ENCODE data around the gene TRAPPC3L. TPM values are rescaled to one million over a fixed set of nuclear protein-coding genes. Genes with fewer than 3 reads are reported as not detected.

TRAPPC3L gene
- total and polyA plus RNA-seq, 3 donors from 2014 or later = 0.37 to 0.39 TPM; not detected in 1

- H3K4me1 ChIP-seq = peaks cover 14% of the 10 kb centered on the region
- peak overlapping the region; percentile 37 to 83 for H3K27ac ChIP-seq
- no peaks in the 10 kb centered on the region for H3K27me3 ChIP-seq
- H3K36me3 ChIP-seq (ENCODE audit: low read depth, missing control alignments) = no peaks in the 10 kb centered on the region
- intact Hi-C loops (cut with DNase I; ENCODE audit: low total_unique reads) = no loop called here
- no peaks in the 10 kb centered on the region for H3K9me3 ChIP-seq
- no peak for DNase-seq
- peak overlapping the region; percentile 79 to 80 for H3K4me3 ChIP-seq
- TF ChIP-seq POLR2A (IDR thresholded peaks at IDR 0.05) (no peak), CTCF (IDR thresholded peaks at IDR 0.05) (no peak)
- WGBS, 2 donors = 0% methylated on average over 12 of the region's 12 CpGs
Observed at GRCh38 chr6:116571683-116572000, 26.2 kb upstream of the TRAPPC3L start.

GRCh38 chr6:116570856-116571682, 25.6 kb upstream of the TRAPPC3L start, which contains the start of gene RWDD1:
RWDD1 (plus strand) TSS chr6:116571504; CDS start chr6:116571583, 79 bp downstream.
- intact Hi-C loops (cut with DNase I; ENCODE audit: low total_unique reads) = no loop called here

GRCh38 chr6:116568821-116569755, 23.6 kb upstream of the TRAPPC3L start:
- TF ChIP-seq POLR2A (IDR thresholded peaks at IDR 0.05) (no peak), CTCF (IDR thresholded peaks at IDR 0.05) (no peak)
- H3K36me3 ChIP-seq (ENCODE audit: low read depth, missing control alignments) = no peaks in the 10 kb centered on the region
- no peak overlapping the region for H3K4me3 ChIP-seq
- no peak for DNase-seq
- H3K9me3 ChIP-seq = no peaks in the 10 kb centered on the region
- no peak overlapping the region for H3K27ac ChIP-seq
- H3K4me1 ChIP-seq = peaks cover 14% of the 10 kb centered on the region
- H3K27me3 ChIP-seq = no peaks in the 10 kb centered on the region
- 54 to 65% methylated on average over 7 of the region's 7 CpGs for WGBS, 2 donors
- intact Hi-C loops (cut with DNase I; ENCODE audit: low total_unique reads) = no loop called here

More at GRCh38 chr6:116570856-116571682, 25.6 kb upstream of the TRAPPC3L start, which contains the start of gene RWDD1:
- Histone ChIP-seq H3K27me3 (no peaks in the 10 kb centered on the region), H3K9me3 (no peaks in the 10 kb centered on the region), H3K36me3 (ENCODE audit: low read depth, missing control alignments) (no peaks in the 10 kb centered on the region), H3K4me3 (peak within 1 kb of the TSS; percentile 79 to 80), H3K27ac (peak within 1 kb of the TSS; percentile 37 to 83), H3K4me1 (peaks cover 14% of the 10 kb centered on the region)
- WGBS, 2 donors = 0 to 1% methylated on average over 36 to 60 of the region's 62 CpGs
- DNase-seq = peak; percentile 99
- TF ChIP-seq POLR2A (IDR thresholded peaks at IDR 0.05) (peak; percentile 32), CTCF (IDR thresholded peaks at IDR 0.05) (peak in 2 of 3 experiments; percentile 25 to 37)

- H3K27ac ChIP-seq = no peak overlapping the region
- no peaks in the 10 kb centered on the region for H3K36me3 ChIP-seq (ENCODE audit: low read depth, missing control alignments)
- H3K4me3 ChIP-seq = no peak overlapping the region
- H3K4me1 ChIP-seq = peaks cover 14% of the 10 kb centered on the region
- H3K9me3 ChIP-seq = no peaks in the 10 kb centered on the region
- H3K27me3 ChIP-seq = no peaks in the 10 kb centered on the region
- DNase-seq = no peak
- TF ChIP-seq POLR2A (IDR thresholded peaks at IDR 0.05) = no peak
- no peak for TF ChIP-seq CTCF (IDR thresholded peaks at IDR 0.05)
- intact Hi-C loops (cut with DNase I; ENCODE audit: low total_unique reads) = no loop called here
Observed at GRCh38 chr6:116568111-116568510, 22.6 kb upstream of the TRAPPC3L start.
